ENCODE results near the gene MAGI2.

MAGI2 gene

GRCh38 chr7:78047800-78048199, 1405.7 kb downstream of the MAGI2 start:
- H3K36me3 Mint-ChIP-seq (ENCODE audit: low read depth): no peaks in the 10 kb centered on the region
- no peak overlapping the region for H3K27ac Mint-ChIP-seq
- no peaks in the 10 kb centered on the region for H3K9me3 Mint-ChIP-seq
- no peaks in the 10 kb centered on the region for H3K4me1 Mint-ChIP-seq (ENCODE audit: low read depth)
- no peaks in the 10 kb centered on the region for H3K27me3 Mint-ChIP-seq (ENCODE audit: low read depth)
- DNase-seq (ENCODE audit: low spot score): no peak
- H3K4me3 Mint-ChIP-seq: no peak overlapping the region

- no peaks in the 10 kb centered on the region for H3K9me3 Mint-ChIP-seq
- H3K4me3 Mint-ChIP-seq: no peak overlapping the region
- DNase-seq (ENCODE audit: low spot score): no peak
- peaks cover 7% of the 10 kb centered on the region for H3K27me3 Mint-ChIP-seq (ENCODE audit: low read depth)
- no peaks in the 10 kb centered on the region for H3K36me3 Mint-ChIP-seq (ENCODE audit: low read depth)
- H3K4me1 Mint-ChIP-seq (ENCODE audit: low read depth): no peaks in the 10 kb centered on the region
- no peak overlapping the region for H3K27ac Mint-ChIP-seq
These were observed 1410.3 kb downstream of the MAGI2 start for GRCh38 chr7:78043159-78043558.

- no peaks in the 10 kb centered on the region for H3K9me3 Mint-ChIP-seq
- no peak overlapping the region for H3K27ac Mint-ChIP-seq
- H3K4me3 Mint-ChIP-seq: no peak overlapping the region
- no peaks in the 10 kb centered on the region for H3K4me1 Mint-ChIP-seq (ENCODE audit: low read depth)
- H3K36me3 Mint-ChIP-seq (ENCODE audit: low read depth): no peaks in the 10 kb centered on the region
- no peak for DNase-seq (ENCODE audit: low spot score)
- H3K27me3 Mint-ChIP-seq (ENCODE audit: low read depth): peaks cover 7% of the 10 kb centered on the region
These were observed 1412.0 kb downstream of the MAGI2 start for GRCh38 chr7:78041423-78041822.

GRCh38 chr7:78039790-78040776, 1413.4 kb downstream of the MAGI2 start:
- Mint-ChIP-seq H3K4me1 (ENCODE audit: low read depth) (no peaks in the 10 kb centered on the region), H3K9me3 (no peaks in the 10 kb centered on the region), H3K27me3 (ENCODE audit: low read depth) (peaks cover 9% of the 10 kb centered on the region), H3K4me3 (no peak overlapping the region), H3K36me3 (ENCODE audit: low read depth) (no peaks in the 10 kb centered on the region), H3K27ac (no peak overlapping the region)
- DNase-seq (ENCODE audit: low spot score): peak; percentile 12

- Mint-ChIP-seq H3K9me3 (no peaks in the 10 kb centered on the region), H3K36me3 (ENCODE audit: low read depth) (no peaks in the 10 kb centered on the region), H3K4me1 (ENCODE audit: low read depth) (no peaks in the 10 kb centered on the region), H3K4me3 (no peak overlapping the region), H3K27ac (no peak overlapping the region), H3K27me3 (ENCODE audit: low read depth) (peaks cover 18% of the 10 kb centered on the region)
- no peak for DNase-seq (ENCODE audit: low spot score)
These were observed 1414.9 kb downstream of the MAGI2 start for GRCh38 chr7:78038465-78039080.

GRCh38 chr7:78037603-78038002, 1415.9 kb downstream of the MAGI2 start:
- Mint-ChIP-seq H3K4me1 (ENCODE audit: low read depth) (no peaks in the 10 kb centered on the region), H3K27me3 (ENCODE audit: low read depth) (peaks cover 25% of the 10 kb centered on the region), H3K4me3 (no peak overlapping the region), H3K36me3 (ENCODE audit: low read depth) (no peaks in the 10 kb centered on the region), H3K9me3 (no peaks in the 10 kb centered on the region), H3K27ac (no peak overlapping the region)
- no peak for DNase-seq (ENCODE audit: low spot score)

GRCh38 chr7:78033410-78033809, 1420.1 kb downstream of the MAGI2 start:
- H3K4me3 Mint-ChIP-seq: no peak overlapping the region
- H3K9me3 Mint-ChIP-seq: no peaks in the 10 kb centered on the region
- H3K27ac Mint-ChIP-seq: no peak overlapping the region
- DNase-seq (ENCODE audit: low spot score): no peak
- H3K36me3 Mint-ChIP-seq (ENCODE audit: low read depth): no peaks in the 10 kb centered on the region
- peaks cover 29% of the 10 kb centered on the region for H3K27me3 Mint-ChIP-seq (ENCODE audit: low read depth)
- H3K4me1 Mint-ChIP-seq (ENCODE audit: low read depth): no peaks in the 10 kb centered on the region

GRCh38 chr7:78026492-78026891, 1427.0 kb downstream of the MAGI2 start:
- DNase-seq (ENCODE audit: low spot score): no peak
- no peak overlapping the region for H3K4me3 Mint-ChIP-seq
- no peaks in the 10 kb centered on the region for H3K4me1 Mint-ChIP-seq (ENCODE audit: low read depth)
- H3K36me3 Mint-ChIP-seq (ENCODE audit: low read depth): no peaks in the 10 kb centered on the region
- H3K27ac Mint-ChIP-seq: no peak overlapping the region
- no peaks in the 10 kb centered on the region for H3K9me3 Mint-ChIP-seq
- H3K27me3 Mint-ChIP-seq (ENCODE audit: low read depth): peaks cover 15% of the 10 kb centered on the region

- Mint-ChIP-seq H3K4me3 (no peak overlapping the region), H3K27ac (no peak overlapping the region), H3K36me3 (ENCODE audit: low read depth) (no peaks in the 10 kb centered on the region), H3K4me1 (ENCODE audit: low read depth) (peaks cover 4% of the 10 kb centered on the region), H3K9me3 (no peaks in the 10 kb centered on the region), H3K27me3 (ENCODE audit: low read depth) (peaks cover 21% of the 10 kb centered on the region)
- DNase-seq (ENCODE audit: low spot score): no peak
These were observed 1428.9 kb downstream of the MAGI2 start for GRCh38 chr7:78024591-78024990.

- Mint-ChIP-seq H3K27ac (no peak overlapping the region), H3K36me3 (ENCODE audit: low read depth) (no peaks in the 10 kb centered on the region), H3K4me1 (ENCODE audit: low read depth) (peaks cover 8% of the 10 kb centered on the region), H3K9me3 (no peaks in the 10 kb centered on the region), H3K4me3 (no peak overlapping the region), H3K27me3 (ENCODE audit: low read depth) (peaks cover 28% of the 10 kb centered on the region)
- DNase-seq (ENCODE audit: low spot score): no peak
These were observed 1430.3 kb downstream of the MAGI2 start for GRCh38 chr7:78023191-78023590.

GRCh38 chr7:78022165-78022564, 1431.3 kb downstream of the MAGI2 start:
- no peak for DNase-seq (ENCODE audit: low spot score)
- no peaks in the 10 kb centered on the region for H3K9me3 Mint-ChIP-seq
- no peak overlapping the region for H3K27ac Mint-ChIP-seq
- no peaks in the 10 kb centered on the region for H3K36me3 Mint-ChIP-seq (ENCODE audit: low read depth)
- peaks cover 38% of the 10 kb centered on the region for H3K27me3 Mint-ChIP-seq (ENCODE audit: low read depth)
- H3K4me3 Mint-ChIP-seq: no peak overlapping the region
- peaks cover 8% of the 10 kb centered on the region for H3K4me1 Mint-ChIP-seq (ENCODE audit: low read depth)

- no peaks in the 10 kb centered on the region for H3K36me3 Mint-ChIP-seq (ENCODE audit: low read depth)
- no peaks in the 10 kb centered on the region for H3K9me3 Mint-ChIP-seq
- no peak overlapping the region for H3K4me3 Mint-ChIP-seq
- H3K27ac Mint-ChIP-seq: no peak overlapping the region
- peaks cover 45% of the 10 kb centered on the region for H3K27me3 Mint-ChIP-seq (ENCODE audit: low read depth)
- no peak for DNase-seq (ENCODE audit: low spot score)
- peaks cover 8% of the 10 kb centered on the region for H3K4me1 Mint-ChIP-seq (ENCODE audit: low read depth)
These were observed 1432.6 kb downstream of the MAGI2 start for GRCh38 chr7:78020874-78021249.

- Mint-ChIP-seq H3K4me3 (peak overlapping the region; percentile 73), H3K9me3 (no peaks in the 10 kb centered on the region), H3K27ac (no peak overlapping the region), H3K27me3 (ENCODE audit: low read depth) (peaks cover 47% of the 10 kb centered on the region), H3K36me3 (ENCODE audit: low read depth) (no peaks in the 10 kb centered on the region), H3K4me1 (ENCODE audit: low read depth) (peaks cover 8% of the 10 kb centered on the region)
- no peak for DNase-seq (ENCODE audit: low spot score)
These were observed 1433.2 kb downstream of the MAGI2 start for GRCh38 chr7:78020136-78020873.
